Nephron progenitor cell (in vitro differentiated cells): ENCODE measurements around the gene PLEKHG4.
A peak's percentile ranks its signal among the peaks of the same experiment; 100 is the strongest.

Experiments
- DNase-seq: peaks from one replicate; pipeline ENCODE4 v3.0.0; 2021
- H3K27ac Mint-ChIP-seq: 2 replicates; pipeline ENCODE4 v1.8.0; 2021; ENCODE audit warnings: mild to moderate bottlenecking, moderate library complexity, mixed read lengths
- H3K27me3 Mint-ChIP-seq: 2 replicates; pipeline ENCODE4 v1.8.0; 2021; ENCODE audit warnings: mild to moderate bottlenecking, low read depth, mixed read lengths; ENCODE audit not compliant: poor library complexity
- H3K36me3 Mint-ChIP-seq: 2 replicates; pipeline ENCODE4 v1.8.0; 2021; ENCODE audit warnings: low read depth, mixed read lengths
- H3K4me1 Mint-ChIP-seq: 2 replicates; pipeline ENCODE4 v1.8.0; 2021; ENCODE audit warnings: mixed read lengths
- H3K4me3 Mint-ChIP-seq: 2 replicates; pipeline ENCODE4 v1.8.0; 2021; ENCODE audit warnings: mild to moderate bottlenecking, moderate library complexity, mixed read lengths
- H3K9me3 Mint-ChIP-seq: 2 replicates; pipeline ENCODE4 v1.8.0; 2021; ENCODE audit warnings: mild to moderate bottlenecking, moderate library complexity, mixed read lengths
- TF ChIP-seq, protein P1 (sequence below): fragments of 200-600 bp; sonication (generic); IDR thresholded peaks from 2 replicates; pipeline ENCODE4 v1.5.0; 2021; ENCODE audit warnings: antibody characterized with exemption

The PLEKHG4 gene

DNA sequence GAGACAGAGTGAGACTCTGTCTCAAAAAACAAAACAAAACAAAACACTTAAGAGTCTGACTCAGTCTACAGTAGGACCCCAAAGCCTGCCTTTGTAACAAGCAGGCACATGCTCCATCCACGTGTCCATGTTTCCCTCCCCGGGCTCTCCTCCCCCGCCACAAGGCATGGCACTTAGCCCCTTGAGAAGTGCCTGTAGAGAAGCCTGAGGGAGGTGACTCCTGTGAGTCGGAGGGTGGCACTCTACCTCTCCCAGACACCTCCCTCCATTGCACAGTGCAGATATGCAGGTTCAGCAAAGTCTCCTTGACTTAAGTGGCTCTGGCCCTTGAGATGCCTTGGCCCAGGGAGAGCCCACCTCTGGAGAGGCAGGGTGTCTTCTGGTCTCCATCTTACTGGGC, 38.8 kb upstream of the PLEKHG4 start:
- H3K27ac Mint-ChIP-seq, result peak overlapping the region; percentile 59
- no peaks in the 10 kb centered on the region for H3K9me3 Mint-ChIP-seq
- H3K27me3 Mint-ChIP-seq, result no peaks in the 10 kb centered on the region
- no peak for DNase-seq
- H3K4me1 Mint-ChIP-seq, result peaks cover 44% of the 10 kb centered on the region
- TF ChIP-seq, protein P1, sequence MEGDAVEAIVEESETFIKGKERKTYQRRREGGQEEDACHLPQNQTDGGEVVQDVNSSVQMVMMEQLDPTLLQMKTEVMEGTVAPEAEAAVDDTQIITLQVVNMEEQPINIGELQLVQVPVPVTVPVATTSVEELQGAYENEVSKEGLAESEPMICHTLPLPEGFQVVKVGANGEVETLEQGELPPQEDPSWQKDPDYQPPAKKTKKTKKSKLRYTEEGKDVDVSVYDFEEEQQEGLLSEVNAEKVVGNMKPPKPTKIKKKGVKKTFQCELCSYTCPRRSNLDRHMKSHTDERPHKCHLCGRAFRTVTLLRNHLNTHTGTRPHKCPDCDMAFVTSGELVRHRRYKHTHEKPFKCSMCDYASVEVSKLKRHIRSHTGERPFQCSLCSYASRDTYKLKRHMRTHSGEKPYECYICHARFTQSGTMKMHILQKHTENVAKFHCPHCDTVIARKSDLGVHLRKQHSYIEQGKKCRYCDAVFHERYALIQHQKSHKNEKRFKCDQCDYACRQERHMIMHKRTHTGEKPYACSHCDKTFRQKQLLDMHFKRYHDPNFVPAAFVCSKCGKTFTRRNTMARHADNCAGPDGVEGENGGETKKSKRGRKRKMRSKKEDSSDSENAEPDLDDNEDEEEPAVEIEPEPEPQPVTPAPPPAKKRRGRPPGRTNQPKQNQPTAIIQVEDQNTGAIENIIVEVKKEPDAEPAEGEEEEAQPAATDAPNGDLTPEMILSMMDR, result no peak
- no peak overlapping the region for H3K4me3 Mint-ChIP-seq
- peaks cover 15% of the 10 kb centered on the region for H3K36me3 Mint-ChIP-seq

GRCh38 chr16:67241008-67241900, 38.1 kb upstream of the PLEKHG4 start:
- peaks cover 44% of the 10 kb centered on the region for H3K4me1 Mint-ChIP-seq
- H3K27ac Mint-ChIP-seq, result peak overlapping the region; percentile 36
- H3K27me3 Mint-ChIP-seq, result no peaks in the 10 kb centered on the region
- TF ChIP-seq, protein P1, result no peak
- no peak for DNase-seq
- no peaks in the 10 kb centered on the region for H3K9me3 Mint-ChIP-seq
- no peak overlapping the region for H3K4me3 Mint-ChIP-seq
- H3K36me3 Mint-ChIP-seq, result peaks cover 10% of the 10 kb centered on the region

GRCh38 chr16:67242138-67242730, 37.1 kb upstream of the PLEKHG4 start:
- Mint-ChIP-seq H3K36me3 (peaks cover 5% of the 10 kb centered on the region), H3K9me3 (no peaks in the 10 kb centered on the region), H3K4me1 (peaks cover 41% of the 10 kb centered on the region), H3K4me3 (no peak overlapping the region), H3K27ac (peak overlapping the region; percentile 73), H3K27me3 (no peaks in the 10 kb centered on the region)
- no peak for DNase-seq
- TF ChIP-seq, protein P1, result no peak

DNA sequence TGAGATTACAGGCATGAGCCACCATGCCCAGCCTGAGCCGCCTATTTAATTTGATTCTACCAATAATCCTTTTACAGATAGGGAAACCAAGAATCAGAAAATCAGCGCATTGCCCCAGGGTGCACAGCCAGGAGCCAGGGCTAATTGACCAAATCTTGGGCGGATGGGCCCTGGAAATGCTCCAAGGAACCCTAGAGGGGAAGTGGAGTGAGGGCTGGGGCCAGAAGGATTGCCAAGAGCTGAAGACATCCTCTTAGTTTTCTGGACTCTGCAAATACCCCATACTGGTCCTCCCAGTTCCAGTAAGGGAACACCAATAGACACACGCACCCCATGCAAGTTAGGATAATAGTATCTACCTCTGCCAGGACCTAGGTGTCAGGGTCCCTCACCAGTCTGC, 35.9 kb upstream of the PLEKHG4 start:
- Mint-ChIP-seq H3K4me3 (no peak overlapping the region), H3K36me3 (no peaks in the 10 kb centered on the region), H3K9me3 (no peaks in the 10 kb centered on the region), H3K4me1 (peaks cover 40% of the 10 kb centered on the region), H3K27ac (no peak overlapping the region), H3K27me3 (peaks cover 11% of the 10 kb centered on the region)
- no peak for DNase-seq
- TF ChIP-seq, protein P1, result no peak

DNA sequence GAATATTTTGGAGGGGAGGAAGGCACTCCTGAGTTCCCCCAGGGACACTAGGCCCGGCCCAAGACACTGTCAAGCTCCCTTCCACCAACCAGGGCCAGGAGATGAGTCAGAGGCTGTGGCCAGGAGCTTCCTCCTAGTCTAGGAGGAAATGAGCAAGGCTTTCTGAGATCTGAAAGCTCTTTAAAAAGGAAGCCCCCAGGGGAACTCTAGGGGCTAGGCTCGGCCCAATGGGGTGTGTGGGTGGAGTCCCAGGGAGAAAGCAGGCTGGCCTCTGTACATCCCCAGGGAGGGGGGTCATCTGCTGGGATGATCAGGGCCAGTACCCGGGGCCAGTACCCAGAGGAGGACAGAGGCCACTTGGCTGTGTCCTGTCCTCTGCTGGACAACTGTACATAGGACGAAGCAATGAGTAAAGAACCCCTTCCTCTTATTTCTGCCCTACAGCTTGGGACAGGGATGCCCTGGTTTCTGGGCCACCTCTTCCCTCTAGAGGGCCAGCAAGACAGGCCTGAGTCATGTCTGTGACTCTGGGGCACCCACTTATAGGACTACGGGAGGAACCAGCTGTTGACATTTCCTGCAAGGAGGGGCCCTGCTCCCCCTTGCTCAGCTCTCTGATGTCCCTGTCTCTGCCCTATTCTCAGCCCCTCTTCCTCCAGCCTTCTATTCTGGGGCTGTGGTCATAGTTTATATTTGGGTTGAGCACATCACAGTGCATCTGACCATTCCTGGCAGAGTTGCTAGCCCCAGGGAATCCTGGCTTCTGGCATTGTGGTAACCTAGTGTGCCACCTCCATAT, 34.7 kb upstream of the PLEKHG4 start:
- no peak overlapping the region for H3K27ac Mint-ChIP-seq
- no peaks in the 10 kb centered on the region for H3K36me3 Mint-ChIP-seq
- H3K9me3 Mint-ChIP-seq, result no peaks in the 10 kb centered on the region
- peak overlapping the region; percentile 81 for H3K4me3 Mint-ChIP-seq
- TF ChIP-seq, protein P1, result no peak
- no peak for DNase-seq
- H3K27me3 Mint-ChIP-seq, result peaks cover 23% of the 10 kb centered on the region
- peaks cover 43% of the 10 kb centered on the region for H3K4me1 Mint-ChIP-seq
